ENCODE results near the gene C1orf232. TPM values are rescaled to one million over a fixed set of nuclear protein-coding genes. Genes with fewer than 3 reads are reported as not detected.
A peak's percentile ranks its signal among the peaks of the same experiment; 100 is the strongest.

The C1orf232 gene
- total and polyA plus RNA-seq, 4 donors: not detected

GRCh38 chr1:26189751-26190275 lies 21.1 kb upstream of the C1orf232 start:
- TF ChIP-seq REST (IDR thresholded peaks at IDR 0.05) (no peak), YY1 (IDR thresholded peaks at IDR 0.05) (no peak), EGR1 (IDR thresholded peaks at IDR 0.05; ENCODE audit: low read depth in 2 of 2) (no peak), FOXA2 (IDR thresholded peaks at IDR 0.05) (no peak), RAD21 (IDR thresholded peaks at IDR 0.05) (no peak), HNF4A (conservative IDR thresholded peaks at IDR 0.05) (no peak), FOXA1 (IDR thresholded peaks at IDR 0.05) (no peak), GABPA (IDR thresholded peaks at IDR 0.05 in 1 of 2, conservative IDR thresholded peaks at IDR 0.05 in 1 of 2) (no peak), TAF1 (conservative IDR thresholded peaks at IDR 0.05) (no peak)
- TF ChIP-seq, protein P1, sequence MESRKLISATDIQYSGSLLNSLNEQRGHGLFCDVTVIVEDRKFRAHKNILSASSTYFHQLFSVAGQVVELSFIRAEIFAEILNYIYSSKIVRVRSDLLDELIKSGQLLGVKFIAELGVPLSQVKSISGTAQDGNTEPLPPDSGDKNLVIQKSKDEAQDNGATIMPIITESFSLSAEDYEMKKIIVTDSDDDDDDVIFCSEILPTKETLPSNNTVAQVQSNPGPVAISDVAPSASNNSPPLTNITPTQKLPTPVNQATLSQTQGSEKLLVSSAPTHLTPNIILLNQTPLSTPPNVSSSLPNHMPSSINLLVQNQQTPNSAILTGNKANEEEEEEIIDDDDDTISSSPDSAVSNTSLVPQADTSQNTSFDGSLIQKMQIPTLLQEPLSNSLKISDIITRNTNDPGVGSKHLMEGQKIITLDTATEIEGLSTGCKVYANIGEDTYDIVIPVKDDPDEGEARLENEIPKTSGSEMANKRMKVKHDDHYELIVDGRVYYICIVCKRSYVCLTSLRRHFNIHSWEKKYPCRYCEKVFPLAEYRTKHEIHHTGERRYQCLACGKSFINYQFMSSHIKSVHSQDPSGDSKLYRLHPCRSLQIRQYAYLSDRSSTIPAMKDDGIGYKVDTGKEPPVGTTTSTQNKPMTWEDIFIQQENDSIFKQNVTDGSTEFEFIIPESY (IDR thresholded peaks at IDR 0.05): no peak
- TF ChIP-seq, protein P2, sequence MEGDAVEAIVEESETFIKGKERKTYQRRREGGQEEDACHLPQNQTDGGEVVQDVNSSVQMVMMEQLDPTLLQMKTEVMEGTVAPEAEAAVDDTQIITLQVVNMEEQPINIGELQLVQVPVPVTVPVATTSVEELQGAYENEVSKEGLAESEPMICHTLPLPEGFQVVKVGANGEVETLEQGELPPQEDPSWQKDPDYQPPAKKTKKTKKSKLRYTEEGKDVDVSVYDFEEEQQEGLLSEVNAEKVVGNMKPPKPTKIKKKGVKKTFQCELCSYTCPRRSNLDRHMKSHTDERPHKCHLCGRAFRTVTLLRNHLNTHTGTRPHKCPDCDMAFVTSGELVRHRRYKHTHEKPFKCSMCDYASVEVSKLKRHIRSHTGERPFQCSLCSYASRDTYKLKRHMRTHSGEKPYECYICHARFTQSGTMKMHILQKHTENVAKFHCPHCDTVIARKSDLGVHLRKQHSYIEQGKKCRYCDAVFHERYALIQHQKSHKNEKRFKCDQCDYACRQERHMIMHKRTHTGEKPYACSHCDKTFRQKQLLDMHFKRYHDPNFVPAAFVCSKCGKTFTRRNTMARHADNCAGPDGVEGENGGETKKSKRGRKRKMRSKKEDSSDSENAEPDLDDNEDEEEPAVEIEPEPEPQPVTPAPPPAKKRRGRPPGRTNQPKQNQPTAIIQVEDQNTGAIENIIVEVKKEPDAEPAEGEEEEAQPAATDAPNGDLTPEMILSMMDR (IDR thresholded peaks at IDR 0.05; ENCODE audit: low read depth, low read length, missing input control): no peak
- Histone ChIP-seq H3K27ac (ENCODE audit: low read depth in 1 of 2, low read length in 2 of 2) (no peak overlapping the region), H3K27me3 (ENCODE audit: control insufficient read depth in 4 of 4, insufficient read depth in 4 of 4, low read length in 3 of 4) (no peaks in the 10 kb centered on the region), H3K9ac (ENCODE audit: low read depth in 1 of 2, low read length in 2 of 2) (no peak overlapping the region), H3K9me3 (ENCODE audit: control insufficient read depth in 4 of 4, low read length in 3 of 4) (no peaks in the 10 kb centered on the region), H3K4me1 (ENCODE audit: control insufficient read depth in 4 of 4, insufficient read depth in 4 of 4, low read length in 3 of 4) (no peaks in the 10 kb centered on the region), H3K4me3 (ENCODE audit: low read depth in 1 of 3, low read length in 3 of 3) (no peak overlapping the region), H3K36me3 (ENCODE audit: control insufficient read depth in 4 of 4, insufficient read depth in 3 of 4, low read depth in 1 of 4, low read length in 3 of 4) (no peaks in the 10 kb centered on the region)
- no peak for DNase-seq (ENCODE audit: low spot score)
- WGBS: 92% methylated on average over 7 of the region's 7 CpGs

- no peaks in the 10 kb centered on the region for H3K4me1 ChIP-seq (ENCODE audit: control insufficient read depth in 4 of 4, insufficient read depth in 4 of 4, low read length in 3 of 4)
- no peak overlapping the region for H3K27ac ChIP-seq (ENCODE audit: low read depth in 1 of 2, low read length in 2 of 2)
- WGBS: 77% methylated on average over 6 of the region's 6 CpGs
- no peak overlapping the region for H3K4me3 ChIP-seq (ENCODE audit: low read depth in 1 of 3, low read length in 3 of 3)
- H3K9me3 ChIP-seq (ENCODE audit: control insufficient read depth in 4 of 4, low read length in 3 of 4): no peaks in the 10 kb centered on the region
- no peak overlapping the region for H3K9ac ChIP-seq (ENCODE audit: low read depth in 1 of 2, low read length in 2 of 2)
- TF ChIP-seq YY1 (IDR thresholded peaks at IDR 0.05) (no peak), NR2F2 (IDR thresholded peaks at IDR 0.05) (peak; percentile 53)
- H3K27me3 ChIP-seq (ENCODE audit: control insufficient read depth in 4 of 4, insufficient read depth in 4 of 4, low read length in 3 of 4): no peaks in the 10 kb centered on the region
- DNase-seq (ENCODE audit: low spot score): no peak
- no peaks in the 10 kb centered on the region for H3K36me3 ChIP-seq (ENCODE audit: control insufficient read depth in 4 of 4, insufficient read depth in 3 of 4, low read depth in 1 of 4, low read length in 3 of 4)
These were observed 20.6 kb upstream of the C1orf232 start for GRCh38 chr1:26189331-26189730.

Data from liver (tissue), 9 donors.